PFSK-1 (cell line): ENCODE results near the gene TBC1D8B.

Experiments used
- FOXP2 ChIP-seq: optimal IDR thresholded peaks from 2 replicates; pipeline ENCODE3; 2011; ENCODE audit warnings: borderline replicate concordance, control low read depth, inconsistent platforms; ENCODE audit not compliant: insufficient read depth; ENCODE audit errors: extremely low read length, extremely low read depth
- POLR2AphosphoS5 ChIP-seq: IDR thresholded peaks from 2 replicates; pipeline ENCODE4 v1.6.1; 2012; ENCODE audit warnings: low read depth, mild to moderate bottlenecking, control low read depth, low read length, moderate library complexity
- REST ChIP-seq, 2 experiments: IDR thresholded peaks; 2 replicates each; pipeline versions ENCODE4 v1.6.1 to v1.8.0; 2011 to 2012; ENCODE audit warnings: low read depth in 2 of 2, low read length in 2 of 2, control low read depth in 1 of 2, inconsistent platforms in 1 of 2, mild to moderate bottlenecking in 1 of 2, moderate library complexity in 1 of 2; ENCODE audit not compliant: insufficient read depth in 1 of 2
- SIN3A ChIP-seq: IDR thresholded peaks from 2 replicates; pipeline ENCODE4 v1.6.1; 2012; ENCODE audit warnings: mild to moderate bottlenecking, low read length, moderate library complexity, borderline replicate concordance; ENCODE audit not compliant: insufficient read depth
- TAF1 ChIP-seq: IDR thresholded peaks from 2 replicates; pipeline ENCODE4 v1.6.1; 2012; ENCODE audit warnings: low read length, control low read depth, borderline replicate concordance; ENCODE audit not compliant: insufficient read depth

TBC1D8B gene

DNA sequence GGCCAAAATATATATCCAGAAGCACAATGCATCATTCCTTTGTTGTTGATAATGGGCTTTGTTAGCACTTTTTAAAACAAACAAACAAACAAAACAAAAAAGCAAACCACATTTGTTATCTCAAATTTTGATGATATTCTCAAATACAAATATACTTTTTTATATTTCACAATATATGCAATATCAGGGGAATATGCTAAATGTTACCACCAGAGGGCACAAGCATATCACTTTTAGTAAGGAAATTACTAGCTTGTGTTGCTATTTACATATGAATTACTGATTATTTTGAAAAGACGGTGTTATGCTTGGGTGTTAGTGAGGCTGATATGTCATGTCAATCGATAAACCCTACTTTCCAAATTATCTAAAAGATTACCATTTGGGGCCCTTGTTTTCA is 71.6 kb downstream of the TBC1D8B start:
- no peak for TF ChIP-seq POLR2AphosphoS5
- TF ChIP-seq SIN3A, result no peak
- no peak for TF ChIP-seq FOXP2
- TF ChIP-seq TAF1, result no peak
- no peak for TF ChIP-seq REST (IDR thresholded peaks at IDR 0.05; ENCODE audit: insufficient read depth in 1 of 2, low read depth in 2 of 2, low read length in 2 of 2)

DNA sequence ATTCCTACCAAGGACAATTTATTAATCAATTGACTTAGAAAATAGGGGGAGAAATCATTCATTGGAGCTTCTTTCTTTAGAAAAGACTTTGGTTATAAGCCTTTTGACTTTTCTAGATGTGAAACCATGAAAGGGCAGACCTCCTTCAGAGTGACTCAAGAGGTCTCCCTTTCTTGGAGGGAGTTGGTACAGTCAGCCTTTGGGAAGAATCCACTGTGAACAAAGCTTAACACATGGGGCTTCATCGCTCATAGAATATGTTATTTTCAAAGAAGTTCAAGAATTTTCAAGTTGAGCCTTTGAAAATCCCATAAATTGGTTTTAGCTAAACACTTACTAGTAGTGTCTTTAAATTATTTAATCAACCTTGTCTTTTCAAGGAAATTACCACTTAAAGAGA is 72.7 kb downstream of the TBC1D8B start:
- no peak for TF ChIP-seq POLR2AphosphoS5
- TF ChIP-seq FOXP2, result no peak
- no peak for TF ChIP-seq SIN3A
- TF ChIP-seq TAF1, result no peak
- no peak for TF ChIP-seq REST (IDR thresholded peaks at IDR 0.05; ENCODE audit: insufficient read depth in 1 of 2, low read depth in 2 of 2, low read length in 2 of 2)

- TF ChIP-seq SIN3A (no peak), POLR2AphosphoS5 (no peak), REST (IDR thresholded peaks at IDR 0.05; ENCODE audit: insufficient read depth in 1 of 2, low read depth in 2 of 2, low read length in 2 of 2) (no peak), TAF1 (no peak), FOXP2 (no peak)
Measured at GRCh38 chrX:106889468-106889867, 87.0 kb downstream of the TBC1D8B start.

DNA sequence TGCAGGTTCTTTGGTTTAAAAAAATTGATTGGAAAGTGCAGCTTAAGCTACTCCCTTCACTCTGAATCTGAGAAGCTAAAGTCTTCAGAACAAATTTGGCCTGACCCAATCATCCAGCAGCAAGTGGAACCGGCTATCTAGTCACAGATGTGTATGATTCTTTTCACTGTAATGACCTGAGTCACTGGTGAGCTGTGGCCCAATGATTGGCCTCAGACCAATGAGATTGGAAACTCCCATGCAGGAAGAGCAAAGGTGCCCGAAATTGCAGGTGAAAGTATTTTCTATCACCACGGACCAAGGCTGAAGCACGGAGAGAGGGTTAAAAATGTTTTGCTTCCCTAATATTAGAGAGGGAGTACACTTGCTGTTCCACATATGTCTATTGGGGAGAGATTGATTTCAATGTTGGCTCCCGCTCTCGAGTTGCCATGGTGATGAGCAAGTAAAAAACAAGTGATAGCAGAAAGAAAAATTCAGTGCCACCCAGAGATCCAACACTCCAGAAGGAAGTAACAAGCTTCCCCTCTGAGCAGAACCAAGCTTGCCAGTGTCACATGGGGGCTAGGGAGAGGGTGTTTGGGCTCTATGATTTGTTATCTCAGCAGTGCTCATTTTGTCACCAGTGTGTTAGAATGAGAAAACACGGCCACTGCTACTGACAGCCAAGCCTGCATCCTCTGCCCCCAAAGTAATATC is 89.4 kb downstream of the TBC1D8B start:
- TF ChIP-seq POLR2AphosphoS5 (no peak), REST (IDR thresholded peaks at IDR 0.05; ENCODE audit: insufficient read depth in 1 of 2, low read depth in 2 of 2, low read length in 2 of 2) (no peak), SIN3A (no peak), FOXP2 (no peak), TAF1 (no peak)

DNA sequence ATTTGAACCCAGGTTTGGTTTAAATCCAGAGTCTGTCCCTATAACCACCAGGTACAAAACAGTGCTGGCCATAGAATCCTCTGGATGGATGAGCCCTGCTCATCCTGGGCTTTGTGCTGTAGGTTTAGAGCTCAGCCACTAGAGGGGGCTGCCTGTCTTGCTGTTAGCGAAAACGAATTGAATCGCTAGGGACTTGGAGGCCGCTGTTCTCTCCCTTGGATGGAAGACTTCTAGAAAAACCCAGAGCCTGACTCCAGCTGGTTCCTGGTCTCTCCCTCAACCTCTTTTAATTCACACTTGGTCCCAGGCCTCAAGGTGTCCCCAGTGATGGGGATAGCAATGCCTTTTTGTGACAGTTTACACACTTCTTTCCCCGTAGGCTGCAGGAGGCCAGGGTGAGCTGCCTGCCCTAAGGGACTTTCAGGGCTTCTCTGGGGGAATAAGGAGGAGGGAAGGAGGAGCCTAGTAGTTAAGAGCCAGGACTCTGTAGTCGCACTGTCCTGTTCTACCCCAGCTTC is 92.0 kb downstream of the TBC1D8B start:
- TF ChIP-seq TAF1, result no peak
- TF ChIP-seq SIN3A, result no peak
- no peak for TF ChIP-seq FOXP2
- no peak for TF ChIP-seq REST (IDR thresholded peaks at IDR 0.05; ENCODE audit: insufficient read depth in 1 of 2, low read depth in 2 of 2, low read length in 2 of 2)
- TF ChIP-seq POLR2AphosphoS5, result no peak
